Measurements from ENCODE around the gene FBXW2.

- TF ChIP-seq HDGF (IDR thresholded peaks at IDR 0.05; ENCODE audit: borderline replicate concordance), result no peak
- TF ChIP-seq ZNF384 (IDR thresholded peaks at IDR 0.05), result no peak
- no peak for TF ChIP-seq ARNT (IDR thresholded peaks at IDR 0.05)
- no peak for TF ChIP-seq SUZ12 (IDR thresholded peaks at IDR 0.05)
- TF ChIP-seq SP1 (IDR thresholded peaks at IDR 0.05), result no peak
- no peak for TF ChIP-seq FOXA1 (IDR thresholded peaks at IDR 0.05)
- TF ChIP-seq FOXM1 (IDR thresholded peaks at IDR 0.05; ENCODE audit: borderline replicate concordance), result no peak
These were observed 20.0 kb downstream of the FBXW2 start for GRCh38 chr9:120773256-120773655.
